ENCODE results near the gene MISFA. TPM values are rescaled to one million over a fixed set of nuclear protein-coding genes. Genes with fewer than 3 reads are reported as not detected.

MISFA gene
- total and polyA plus RNA-seq, 9 of the 15 experiments (the other 6 are each of a cell fraction or from before 2014, with no cell fraction given), result 1.6 to 6.3 (median 3.4) TPM

DNA sequence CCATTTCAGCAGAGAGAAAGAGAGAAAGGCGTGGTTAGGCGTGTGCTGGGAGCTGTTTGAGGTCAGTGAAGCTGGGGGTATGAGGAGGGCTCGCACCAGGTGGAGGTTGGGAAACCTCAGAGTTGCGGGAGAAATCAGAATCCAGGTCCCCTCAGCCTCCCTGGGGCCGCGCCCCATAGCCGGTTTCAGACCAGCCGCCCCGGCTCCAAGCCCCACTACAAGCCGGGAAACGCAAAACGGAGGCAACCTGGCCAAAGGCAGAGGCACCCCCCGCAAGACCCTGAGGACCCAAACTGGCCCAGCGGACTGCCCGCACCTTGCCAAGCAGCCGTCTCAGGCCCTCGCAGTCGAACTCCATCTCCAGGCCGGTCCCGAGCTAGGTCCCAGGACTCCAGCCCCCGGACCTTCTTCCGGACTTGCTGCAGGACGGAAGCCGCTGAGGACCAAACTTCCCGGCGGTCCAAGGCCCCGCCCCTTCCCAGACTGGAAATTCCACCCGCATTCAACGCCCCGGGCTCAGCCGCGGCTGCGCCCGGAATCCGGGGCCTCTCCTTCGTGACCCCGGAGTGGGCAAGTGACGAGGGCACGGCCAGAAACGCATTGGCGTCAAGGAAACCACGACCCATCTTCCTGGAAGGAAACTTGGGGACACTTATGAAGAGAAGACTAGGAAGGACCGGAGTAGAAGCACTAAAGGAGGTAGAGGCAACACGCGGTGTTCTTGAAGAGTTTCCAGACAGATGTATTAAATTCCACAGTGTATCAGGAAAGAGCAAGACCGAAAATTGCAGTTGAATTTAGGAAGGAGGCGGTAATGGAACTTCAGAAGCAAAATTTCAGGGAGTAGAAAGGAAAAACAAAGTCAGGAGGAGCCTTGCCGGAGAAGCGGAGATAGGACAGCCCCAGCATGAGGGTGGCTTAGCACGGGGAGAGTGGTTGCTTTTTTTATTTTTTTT, 11.0 kb upstream of the MISFA start, which contains the start of gene UEVLD (continued):
- TF ChIP-seq MYBL2 (IDR thresholded peaks at IDR 0.05; ENCODE audit: low read depth), result no peak
- no peak for TF ChIP-seq MYBL2 (CRISPR knock-in tag; IDR thresholded peaks at IDR 0.05; ENCODE audit: borderline replicate concordance)
- TF ChIP-seq ELF2 (CRISPR knock-in tag; IDR thresholded peaks at IDR 0.05), result peak; percentile 90
- TF ChIP-seq, protein P1, sequence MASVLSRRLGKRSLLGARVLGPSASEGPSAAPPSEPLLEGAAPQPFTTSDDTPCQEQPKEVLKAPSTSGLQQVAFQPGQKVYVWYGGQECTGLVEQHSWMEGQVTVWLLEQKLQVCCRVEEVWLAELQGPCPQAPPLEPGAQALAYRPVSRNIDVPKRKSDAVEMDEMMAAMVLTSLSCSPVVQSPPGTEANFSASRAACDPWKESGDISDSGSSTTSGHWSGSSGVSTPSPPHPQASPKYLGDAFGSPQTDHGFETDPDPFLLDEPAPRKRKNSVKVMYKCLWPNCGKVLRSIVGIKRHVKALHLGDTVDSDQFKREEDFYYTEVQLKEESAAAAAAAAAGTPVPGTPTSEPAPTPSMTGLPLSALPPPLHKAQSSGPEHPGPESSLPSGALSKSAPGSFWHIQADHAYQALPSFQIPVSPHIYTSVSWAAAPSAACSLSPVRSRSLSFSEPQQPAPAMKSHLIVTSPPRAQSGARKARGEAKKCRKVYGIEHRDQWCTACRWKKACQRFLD (CRISPR knock-in tag; IDR thresholded peaks at IDR 0.05), result no peak
- TF ChIP-seq FOXP1 (CRISPR knock-in tag; IDR thresholded peaks at IDR 0.05), result peak; percentile 21; the same call in 1 of the 2 replicates
- no peak for TF ChIP-seq GTF2E2 (tag; IDR thresholded peaks at IDR 0.05)
- TF ChIP-seq SIN3A (IDR thresholded peaks at IDR 0.05; ENCODE audit: borderline replicate concordance in 2 of 2, control insufficient read depth in 1 of 2, low read depth in 2 of 2, low read length in 2 of 2), result peak; percentile 70 to 85; a peak in 2 of 4 replicates
- TF ChIP-seq, protein P2, sequence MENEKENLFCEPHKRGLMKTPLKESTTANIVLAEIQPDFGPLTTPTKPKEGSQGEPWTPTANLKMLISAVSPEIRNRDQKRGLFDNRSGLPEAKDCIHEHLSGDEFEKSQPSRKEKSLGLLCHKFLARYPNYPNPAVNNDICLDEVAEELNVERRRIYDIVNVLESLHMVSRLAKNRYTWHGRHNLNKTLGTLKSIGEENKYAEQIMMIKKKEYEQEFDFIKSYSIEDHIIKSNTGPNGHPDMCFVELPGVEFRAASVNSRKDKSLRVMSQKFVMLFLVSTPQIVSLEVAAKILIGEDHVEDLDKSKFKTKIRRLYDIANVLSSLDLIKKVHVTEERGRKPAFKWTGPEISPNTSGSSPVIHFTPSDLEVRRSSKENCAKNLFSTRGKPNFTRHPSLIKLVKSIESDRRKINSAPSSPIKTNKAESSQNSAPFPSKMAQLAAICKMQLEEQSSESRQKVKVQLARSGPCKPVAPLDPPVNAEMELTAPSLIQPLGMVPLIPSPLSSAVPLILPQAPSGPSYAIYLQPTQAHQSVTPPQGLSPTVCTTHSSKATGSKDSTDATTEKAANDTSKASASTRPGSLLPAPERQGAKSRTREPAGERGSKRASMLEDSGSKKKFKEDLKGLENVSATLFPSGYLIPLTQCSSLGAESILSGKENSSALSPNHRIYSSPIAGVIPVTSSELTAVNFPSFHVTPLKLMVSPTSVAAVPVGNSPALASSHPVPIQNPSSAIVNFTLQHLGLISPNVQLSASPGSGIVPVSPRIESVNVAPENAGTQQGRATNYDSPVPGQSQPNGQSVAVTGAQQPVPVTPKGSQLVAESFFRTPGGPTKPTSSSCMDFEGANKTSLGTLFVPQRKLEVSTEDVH (IDR thresholded peaks at IDR 0.05; ENCODE audit: low read depth, partially characterized antibody), result peak; percentile 25
- TF ChIP-seq, protein P3, sequence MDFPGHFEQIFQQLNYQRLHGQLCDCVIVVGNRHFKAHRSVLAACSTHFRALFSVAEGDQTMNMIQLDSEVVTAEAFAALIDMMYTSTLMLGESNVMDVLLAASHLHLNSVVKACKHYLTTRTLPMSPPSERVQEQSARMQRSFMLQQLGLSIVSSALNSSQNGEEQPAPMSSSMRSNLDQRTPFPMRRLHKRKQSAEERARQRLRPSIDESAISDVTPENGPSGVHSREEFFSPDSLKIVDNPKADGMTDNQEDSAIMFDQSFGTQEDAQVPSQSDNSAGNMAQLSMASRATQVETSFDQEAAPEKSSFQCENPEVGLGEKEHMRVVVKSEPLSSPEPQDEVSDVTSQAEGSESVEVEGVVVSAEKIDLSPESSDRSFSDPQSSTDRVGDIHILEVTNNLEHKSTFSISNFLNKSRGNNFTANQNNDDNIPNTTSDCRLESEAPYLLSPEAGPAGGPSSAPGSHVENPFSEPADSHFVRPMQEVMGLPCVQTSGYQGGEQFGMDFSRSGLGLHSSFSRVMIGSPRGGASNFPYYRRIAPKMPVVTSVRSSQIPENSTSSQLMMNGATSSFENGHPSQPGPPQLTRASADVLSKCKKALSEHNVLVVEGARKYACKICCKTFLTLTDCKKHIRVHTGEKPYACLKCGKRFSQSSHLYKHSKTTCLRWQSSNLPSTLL (IDR thresholded peaks at IDR 0.05), result no peak
- TF ChIP-seq ZFP30 (CRISPR knock-in tag; IDR thresholded peaks at IDR 0.05; ENCODE audit: borderline replicate concordance), result no peak
- TF ChIP-seq, protein P4, sequence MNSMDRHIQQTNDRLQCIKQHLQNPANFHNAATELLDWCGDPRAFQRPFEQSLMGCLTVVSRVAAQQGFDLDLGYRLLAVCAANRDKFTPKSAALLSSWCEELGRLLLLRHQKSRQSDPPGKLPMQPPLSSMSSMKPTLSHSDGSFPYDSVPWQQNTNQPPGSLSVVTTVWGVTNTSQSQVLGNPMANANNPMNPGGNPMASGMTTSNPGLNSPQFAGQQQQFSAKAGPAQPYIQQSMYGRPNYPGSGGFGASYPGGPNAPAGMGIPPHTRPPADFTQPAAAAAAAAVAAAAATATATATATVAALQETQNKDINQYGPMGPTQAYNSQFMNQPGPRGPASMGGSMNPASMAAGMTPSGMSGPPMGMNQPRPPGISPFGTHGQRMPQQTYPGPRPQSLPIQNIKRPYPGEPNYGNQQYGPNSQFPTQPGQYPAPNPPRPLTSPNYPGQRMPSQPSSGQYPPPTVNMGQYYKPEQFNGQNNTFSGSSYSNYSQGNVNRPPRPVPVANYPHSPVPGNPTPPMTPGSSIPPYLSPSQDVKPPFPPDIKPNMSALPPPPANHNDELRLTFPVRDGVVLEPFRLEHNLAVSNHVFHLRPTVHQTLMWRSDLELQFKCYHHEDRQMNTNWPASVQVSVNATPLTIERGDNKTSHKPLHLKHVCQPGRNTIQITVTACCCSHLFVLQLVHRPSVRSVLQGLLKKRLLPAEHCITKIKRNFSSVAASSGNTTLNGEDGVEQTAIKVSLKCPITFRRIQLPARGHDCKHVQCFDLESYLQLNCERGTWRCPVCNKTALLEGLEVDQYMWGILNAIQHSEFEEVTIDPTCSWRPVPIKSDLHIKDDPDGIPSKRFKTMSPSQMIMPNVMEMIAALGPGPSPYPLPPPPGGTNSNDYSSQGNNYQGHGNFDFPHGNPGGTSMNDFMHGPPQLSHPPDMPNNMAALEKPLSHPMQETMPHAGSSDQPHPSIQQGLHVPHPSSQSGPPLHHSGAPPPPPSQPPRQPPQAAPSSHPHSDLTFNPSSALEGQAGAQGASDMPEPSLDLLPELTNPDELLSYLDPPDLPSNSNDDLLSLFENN (IDR thresholded peaks at IDR 0.05; ENCODE audit: low read depth in 2 of 2, low read length in 2 of 2), result no peak
- TF ChIP-seq ATF1 (CRISPR knock-in tag; IDR thresholded peaks at IDR 0.05), result no peak
- TF ChIP-seq ATF1 (tag; IDR thresholded peaks at IDR 0.05), result peak; percentile 52; the same call in 1 of the 2 replicates
- TF ChIP-seq, protein P5, sequence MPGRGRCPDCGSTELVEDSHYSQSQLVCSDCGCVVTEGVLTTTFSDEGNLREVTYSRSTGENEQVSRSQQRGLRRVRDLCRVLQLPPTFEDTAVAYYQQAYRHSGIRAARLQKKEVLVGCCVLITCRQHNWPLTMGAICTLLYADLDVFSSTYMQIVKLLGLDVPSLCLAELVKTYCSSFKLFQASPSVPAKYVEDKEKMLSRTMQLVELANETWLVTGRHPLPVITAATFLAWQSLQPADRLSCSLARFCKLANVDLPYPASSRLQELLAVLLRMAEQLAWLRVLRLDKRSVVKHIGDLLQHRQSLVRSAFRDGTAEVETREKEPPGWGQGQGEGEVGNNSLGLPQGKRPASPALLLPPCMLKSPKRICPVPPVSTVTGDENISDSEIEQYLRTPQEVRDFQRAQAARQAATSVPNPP (IDR thresholded peaks at IDR 0.05; ENCODE audit: borderline replicate concordance, insufficient read depth, insufficient read length), result no peak
